GM18507 (cell line): Measurements from ENCODE around the gene FADS6.
"Not testable (repeated sequence)": the region's sequence is repeated elsewhere in the genome, so short reads cannot be mapped to it uniquely, and the experiment has no call there.

ENCODE experiments used
- DNase-seq: peaks from one replicate; pipeline ENCODE4 v3.0.0; 2011; ENCODE audit warnings: low read depth; ENCODE audit not compliant: insufficient read length; ENCODE audit errors: extremely low spot score
- FAIRE-seq: peaks from 2 replicates; lab custom pipeline; 2011; peaks lifted over from hg19 to GRCh38; lab: Jason Lieb, UNC

Gene FADS6

GRCh38 chr17:74921026-74921681, 27.7 kb upstream of the FADS6 start:
- FAIRE-seq: no peak

GRCh38 chr17:74920642-74921025, 27.2 kb upstream of the FADS6 start:
- FAIRE-seq (no peak), DNase-seq (no peak)

More at GRCh38 chr17:74921026-74921681, 27.7 kb upstream of the FADS6 start:
- DNase-seq: no peak

GRCh38 chr17:74920306-74920620, 26.8 kb upstream of the FADS6 start:
- DNase-seq (no peak), FAIRE-seq (no peak)

GRCh38 chr17:74919440-74920305, 26.2 kb upstream of the FADS6 start:
- no peak for DNase-seq
- no peak for FAIRE-seq

- DNase-seq: no peak
- no peak for FAIRE-seq
These were observed 25.5 kb upstream of the FADS6 start for GRCh38 chr17:74918906-74919305.

- FAIRE-seq: no peak
- no peak for DNase-seq
These were observed 24.0 kb upstream of the FADS6 start for GRCh38 chr17:74917430-74917829.

- no peak for FAIRE-seq
These were observed 23.4 kb upstream of the FADS6 start for GRCh38 chr17:74916851-74917199.

DNA sequence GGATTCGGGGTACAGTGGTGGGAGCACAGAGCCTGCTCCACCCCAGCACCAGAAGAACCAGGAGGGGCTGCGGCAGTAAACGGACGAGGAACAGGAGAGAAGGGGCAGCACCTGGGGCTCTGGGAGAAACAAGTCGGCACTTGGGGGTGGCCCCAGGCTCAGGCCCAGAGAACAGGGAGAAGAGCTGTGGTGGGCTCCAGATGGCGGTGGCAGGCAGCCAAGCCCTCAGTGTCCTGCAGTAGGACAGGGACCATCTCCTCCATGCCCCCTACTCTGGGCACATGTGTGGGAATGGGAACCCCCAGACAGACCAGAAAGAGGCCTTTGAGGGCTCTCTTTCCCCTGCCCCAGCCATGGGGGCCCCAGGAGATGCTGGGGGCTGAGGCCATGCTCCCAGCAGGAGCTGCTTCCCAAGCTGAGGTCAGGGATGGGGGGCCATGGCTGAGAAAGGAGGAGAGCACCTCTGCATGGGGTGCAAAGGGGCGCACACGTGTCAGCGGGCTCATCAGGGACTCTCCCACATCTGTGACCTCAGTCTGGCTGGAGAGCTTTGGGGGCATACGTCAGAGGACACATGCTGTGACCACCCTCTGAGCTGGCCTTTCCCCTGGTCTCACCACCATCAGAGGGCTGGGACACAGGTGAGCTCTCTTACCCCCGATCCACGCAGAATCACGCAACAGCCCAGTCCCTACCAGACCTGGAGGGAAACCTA, 22.9 kb upstream of the FADS6 start:
- FAIRE-seq (no peak), DNase-seq (no peak)

More at GRCh38 chr17:74916851-74917199, 23.4 kb upstream of the FADS6 start:
- no peak for DNase-seq

GRCh38 chr17:74911423-74911822, 18.0 kb upstream of the FADS6 start:
- not testable (repeated sequence) for DNase-seq, FAIRE-seq

DNA sequence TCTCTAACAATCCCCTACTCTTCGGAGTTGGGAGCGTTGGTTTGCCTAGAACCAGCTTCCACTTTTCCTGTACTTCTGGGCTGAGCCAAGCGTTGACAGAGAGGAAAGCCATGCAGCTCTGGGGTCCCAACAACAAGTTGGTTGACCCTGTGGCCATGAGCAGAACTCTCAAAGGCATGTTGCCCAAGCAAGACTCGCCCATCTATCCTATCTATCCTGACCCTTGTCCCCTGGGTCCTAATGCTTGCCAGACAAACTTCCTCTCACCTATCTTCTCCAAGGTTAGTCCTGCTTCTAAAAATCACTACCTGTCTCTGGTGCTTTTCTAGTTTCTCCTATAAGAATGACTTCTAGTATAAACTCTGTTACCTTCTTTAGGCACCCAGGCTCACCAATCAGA, 15.7 kb upstream of the FADS6 start:
- not testable (repeated sequence) for DNase-seq, FAIRE-seq

DNA sequence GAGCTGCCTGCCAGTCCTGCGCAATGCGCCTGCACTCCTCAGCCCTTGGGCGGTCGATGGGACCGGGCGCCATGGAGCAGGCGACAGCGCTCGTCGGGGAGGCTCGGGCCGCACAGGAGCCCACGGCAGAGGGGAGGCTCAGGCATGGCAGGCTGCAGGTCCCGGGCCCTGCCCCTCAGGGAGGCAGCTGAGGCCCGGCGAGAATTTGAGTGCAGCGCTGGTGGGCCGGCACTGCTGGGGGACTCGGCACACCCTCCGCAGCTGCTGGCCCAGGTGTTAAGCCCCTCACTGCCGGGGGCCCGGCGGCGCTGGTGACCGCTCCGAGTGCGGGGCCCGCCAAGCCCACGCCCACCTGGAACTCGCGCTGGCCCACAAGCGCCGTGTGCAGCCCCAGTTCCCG, 13.6 kb upstream of the FADS6 start:
- DNase-seq (no peak), FAIRE-seq (no peak)

DNA sequence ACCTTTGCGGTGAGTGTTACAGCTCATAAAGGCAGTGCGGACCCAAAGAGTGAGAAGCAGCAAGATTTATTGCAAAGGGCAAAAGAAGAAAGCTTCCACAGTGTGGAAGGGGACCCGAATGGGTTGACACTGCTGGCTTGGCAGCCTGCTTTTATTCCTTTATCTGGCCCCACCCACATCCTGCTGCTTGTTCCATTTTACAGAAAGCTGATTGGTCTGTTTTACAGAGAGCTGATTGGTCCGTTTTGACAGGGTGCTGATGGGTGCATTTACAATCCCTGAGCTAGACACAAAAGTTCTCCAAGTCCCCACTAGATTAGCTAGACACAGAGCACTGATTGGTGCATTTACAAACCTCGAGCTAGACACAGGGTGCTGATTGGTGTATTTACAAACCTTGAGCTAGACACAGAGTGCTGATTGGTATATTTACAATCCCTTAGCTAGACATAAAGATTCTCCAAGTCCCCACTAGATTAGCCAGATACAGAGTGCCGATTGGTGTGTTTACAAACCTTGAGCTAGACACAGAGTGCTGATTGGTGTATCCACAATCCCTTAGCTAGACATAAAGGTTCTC, 12.9 kb upstream of the FADS6 start:
- not testable (repeated sequence) for DNase-seq, FAIRE-seq

DNA sequence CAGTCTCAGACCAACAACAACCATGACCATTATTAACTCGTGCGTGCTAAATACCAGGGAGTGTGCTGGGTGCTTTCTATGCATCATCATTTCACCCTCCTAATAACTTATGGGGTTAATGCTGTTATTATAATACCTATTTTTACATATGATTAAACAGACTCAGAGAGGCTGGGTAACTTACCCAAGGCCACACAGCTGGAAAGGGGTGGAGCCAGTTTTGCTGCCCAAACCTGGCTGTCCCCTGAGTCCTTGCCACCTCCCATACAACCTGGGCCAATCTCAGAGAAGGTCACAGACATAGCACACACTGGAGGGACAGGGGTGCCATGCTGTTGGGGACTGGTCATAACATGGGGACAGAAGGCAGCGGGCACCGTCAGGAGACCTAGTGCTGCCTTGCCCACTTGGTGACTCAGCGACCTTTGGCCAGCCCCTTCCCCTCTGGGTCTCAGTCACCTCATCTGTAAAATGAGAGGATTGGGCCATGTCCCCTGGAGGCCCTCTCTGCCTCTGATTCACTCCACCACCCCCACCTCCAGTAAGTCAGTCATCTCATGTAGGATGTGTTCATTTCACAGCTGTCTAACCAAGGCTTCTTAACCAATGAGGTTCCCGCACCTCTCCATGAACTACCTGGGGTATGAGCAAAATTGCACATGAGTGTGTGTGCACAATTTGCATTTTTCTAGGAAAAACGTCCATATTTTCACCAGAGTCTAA, 11.4 kb upstream of the FADS6 start:
- DNase-seq: no peak
- FAIRE-seq: no peak

- FAIRE-seq (no peak), DNase-seq (no peak)
These were observed 10.2 kb upstream of the FADS6 start for GRCh38 chr17:74903671-74904070.

- DNase-seq (no peak), FAIRE-seq (no peak)
These were observed 9.6 kb upstream of the FADS6 start for GRCh38 chr17:74903034-74903433.

DNA sequence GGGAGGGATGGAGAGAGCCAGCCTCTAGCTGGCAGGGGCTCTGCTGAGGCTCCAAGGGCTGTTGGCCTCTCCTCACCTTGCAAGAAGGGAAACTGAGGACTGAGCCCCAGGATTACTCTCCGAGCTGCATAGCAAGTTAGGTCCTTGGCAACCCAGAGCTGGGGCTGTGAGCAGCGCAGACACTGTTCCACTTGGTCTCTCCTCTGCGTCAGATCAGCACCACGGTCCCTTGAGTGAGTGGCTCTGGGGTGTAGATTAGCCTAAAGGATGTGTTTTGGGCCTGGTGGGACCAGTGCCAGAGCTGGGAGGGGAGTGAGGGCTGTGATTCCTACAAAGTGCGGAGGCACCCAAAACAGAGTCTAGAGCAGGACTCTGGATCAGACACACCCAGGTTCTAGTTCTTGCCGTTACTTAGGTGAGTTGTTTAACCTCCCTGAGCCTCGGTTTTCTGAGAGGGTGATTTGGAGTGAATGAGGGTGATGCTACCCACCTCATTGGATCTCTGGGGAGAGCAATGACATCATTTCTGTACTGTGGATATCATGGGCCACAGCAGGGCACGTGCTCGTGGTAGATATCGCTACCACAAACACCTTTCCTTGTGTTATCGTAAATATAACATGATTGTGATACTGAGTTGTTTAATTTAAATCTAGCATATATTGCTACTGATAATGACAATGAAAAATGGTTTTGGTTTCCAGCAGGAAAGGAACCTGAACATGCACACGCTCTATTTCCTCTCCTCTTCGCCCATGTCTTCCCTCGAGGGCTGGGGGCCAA, 8.1 kb upstream of the FADS6 start:
- no peak for DNase-seq
- no peak for FAIRE-seq

GRCh38 chr17:74900208-74900607, 6.8 kb upstream of the FADS6 start:
- FAIRE-seq (no peak), DNase-seq (no peak)

- FAIRE-seq: no peak
These were observed 5.0 kb upstream of the FADS6 start for GRCh38 chr17:74898376-74898946.

More at GRCh38 chr17:74898376-74898946, 5.0 kb upstream of the FADS6 start:
- DNase-seq: no peak
